ENCODE measurements around the gene EIF4G1.
A peak's percentile ranks its signal among the peaks of the same experiment; 100 is the strongest.

Gene EIF4G1

GRCh38 chr3:184360070-184360928 lies 45.9 kb downstream of the EIF4G1 start:
- H3K27me3 ChIP-seq (ENCODE audit: insufficient read depth, low read depth, severe bottlenecking) = no peaks in the 10 kb centered on the region
- no peak for TF ChIP-seq CTCF (IDR thresholded peaks at IDR 0.05; ENCODE audit: low read depth, low read length)
- H3K27ac ChIP-seq = no peak overlapping the region
- no peak for DNase-seq
- H3K36me3 ChIP-seq = peaks cover 37% of the 10 kb centered on the region
- H3K9me3 ChIP-seq (ENCODE audit: severe bottlenecking) = no peaks in the 10 kb centered on the region
- H3K4me3 ChIP-seq (ENCODE audit: low read depth, low read length) = peak overlapping the region; percentile 91

- DNase-seq = no peak
- Histone ChIP-seq H3K27ac (peak overlapping the region; percentile 97), H3K4me3 (ENCODE audit: low read depth, low read length) (peak overlapping the region; percentile 91), H3K27me3 (ENCODE audit: insufficient read depth, low read depth, severe bottlenecking) (no peaks in the 10 kb centered on the region), H3K9me3 (ENCODE audit: severe bottlenecking) (no peaks in the 10 kb centered on the region), H3K36me3 (peaks cover 38% of the 10 kb centered on the region)
- no peak for TF ChIP-seq CTCF (IDR thresholded peaks at IDR 0.05; ENCODE audit: low read depth, low read length)
These were observed 46.6 kb downstream of the EIF4G1 start for GRCh38 chr3:184360929-184361531.

GRCh38 chr3:184361532-184361931 lies 47.1 kb downstream of the EIF4G1 start, which contains the start of the genes CLCN2 and POLR2H:
TSS of gene CLCN2 (minus strand) at chr3:184361605. CDS start at chr3:184361479, 126 bp downstream.
TSS of gene POLR2H (plus strand) at chr3:184361710. CDS start at chr3:184363493, 1,783 bp downstream.
- H3K27ac ChIP-seq = peak within 1 kb of the TSS; percentile 97
- DNase-seq = peak; percentile 65
- peak within 1 kb of the TSS; percentile 91 for H3K4me3 ChIP-seq (ENCODE audit: low read depth, low read length)

GRCh38 chr3:184361932-184362667 lies 47.7 kb downstream of the EIF4G1 start:
- no peak for TF ChIP-seq CTCF (IDR thresholded peaks at IDR 0.05; ENCODE audit: low read depth, low read length)
- H3K27me3 ChIP-seq (ENCODE audit: insufficient read depth, low read depth, severe bottlenecking) = no peaks in the 10 kb centered on the region
- peaks cover 41% of the 10 kb centered on the region for H3K36me3 ChIP-seq
- peak overlapping the region; percentile 97 for H3K27ac ChIP-seq
- H3K4me3 ChIP-seq (ENCODE audit: low read depth, low read length) = peak overlapping the region; percentile 91
- DNase-seq = no peak
- H3K9me3 ChIP-seq (ENCODE audit: severe bottlenecking) = no peaks in the 10 kb centered on the region

More at GRCh38 chr3:184361532-184361931, 47.1 kb downstream of the EIF4G1 start, which contains the start of the genes CLCN2 and POLR2H:
- no peak for TF ChIP-seq CTCF (IDR thresholded peaks at IDR 0.05; ENCODE audit: low read depth, low read length)
- Histone ChIP-seq H3K36me3 (peaks cover 40% of the 10 kb centered on the region), H3K27me3 (ENCODE audit: insufficient read depth, low read depth, severe bottlenecking) (no peaks in the 10 kb centered on the region), H3K9me3 (ENCODE audit: severe bottlenecking) (no peaks in the 10 kb centered on the region)

- Histone ChIP-seq H3K27me3 (ENCODE audit: insufficient read depth, low read depth, severe bottlenecking) (no peaks in the 10 kb centered on the region), H3K4me3 (ENCODE audit: low read depth, low read length) (peak overlapping the region; percentile 91), H3K36me3 (peaks cover 40% of the 10 kb centered on the region), H3K9me3 (ENCODE audit: severe bottlenecking) (no peaks in the 10 kb centered on the region), H3K27ac (peak overlapping the region; percentile 97)
- peak; percentile 98 for DNase-seq
- TF ChIP-seq CTCF (IDR thresholded peaks at IDR 0.05; ENCODE audit: low read depth, low read length) = peak; percentile 74
These were observed 48.5 kb downstream of the EIF4G1 start for GRCh38 chr3:184362668-184363546.
